WTC11 (cell line): ENCODE results near the gene FFAR1. TPM values are rescaled to one million over a fixed set of nuclear protein-coding genes. Genes with fewer than 3 reads are reported as not detected.

ENCODE experiments used
- ATAC-seq: fragments of 200-7000 bp; cut with Tn5 transposase; 2 replicates; pipeline ENCODE4 v1.10.0; 2021; ENCODE audit warnings: mild to moderate bottlenecking, moderate library complexity
- CTCF ChIA-PET: fragments of 300-600 bp; sonication (Branson Sonifier 250); formaldehyde crosslinking; loops from one replicate; lab custom pipeline; 2021; ENCODE audit warnings: antibody characterized with exemption; lab: Charles Lee
- POLR2A ChIA-PET: fragments of 350-600 bp; sonication (Branson Sonifier 250); formaldehyde crosslinking; loops from one replicate; lab custom pipeline; 2021; ENCODE audit warnings: antibody characterized with exemption; lab: Charles Lee
- DNase-seq: peaks from one replicate; pipeline ENCODE4 v3.0.0; 2021; ENCODE audit warnings: low spot score
- H3K27ac Mint-ChIP-seq: 2 replicates; pipeline ENCODE4 v1.8.0; 2021; ENCODE audit warnings: mixed read lengths
- H3K27me3 Mint-ChIP-seq: 2 replicates; pipeline ENCODE4 v1.8.0; 2021; ENCODE audit warnings: low read depth, mild to moderate bottlenecking, moderate library complexity, mixed read lengths
- H3K36me3 Mint-ChIP-seq: 2 replicates; pipeline ENCODE4 v1.8.0; 2021; ENCODE audit warnings: mixed read lengths
- H3K4me1 Mint-ChIP-seq: 2 replicates; pipeline ENCODE4 v1.8.0; 2022; ENCODE audit warnings: mixed read lengths
- H3K4me3 Mint-ChIP-seq: 2 replicates; pipeline ENCODE4 v1.8.0; 2021; ENCODE audit warnings: mild to moderate bottlenecking, moderate library complexity, mixed read lengths
- H3K9me3 Mint-ChIP-seq: 2 replicates; pipeline ENCODE4 v1.8.0; 2021; ENCODE audit warnings: mixed read lengths
- ARID4B ChIP-seq: sonication (generic); formaldehyde crosslinking; IDR thresholded peaks from 2 replicates; pipeline ENCODE4 v1.8.0; 2023; ENCODE audit warnings: missing genetic modification reagents, mild to moderate bottlenecking, borderline replicate concordance
- ATF3 ChIP-seq: sonication (generic); formaldehyde crosslinking; conservative IDR thresholded peaks from 2 replicates; pipeline ENCODE4 v1.8.1; 2022; ENCODE audit warnings: mild to moderate bottlenecking, missing genetic modification reagents
- CBFB ChIP-seq: sonication (generic); formaldehyde crosslinking; IDR thresholded peaks from 2 replicates; pipeline ENCODE4 v1.8.1; 2022; ENCODE audit warnings: mild to moderate bottlenecking, low read depth, missing genetic modification reagents
- CREM ChIP-seq: sonication (generic); formaldehyde crosslinking; IDR thresholded peaks from 2 replicates; pipeline ENCODE4 v1.8.1; 2022; ENCODE audit warnings: mild to moderate bottlenecking, missing genetic modification reagents, moderate library complexity
- E2F4 ChIP-seq: sonication (generic); formaldehyde crosslinking; IDR thresholded peaks from 2 replicates; pipeline ENCODE4 v1.8.1; 2022; ENCODE audit warnings: low read depth, mild to moderate bottlenecking, moderate library complexity, missing genetic modification reagents, borderline replicate concordance
- ESRRA ChIP-seq: sonication (generic); formaldehyde crosslinking; IDR thresholded peaks from 2 replicates; pipeline ENCODE4 v1.8.1; 2022; ENCODE audit warnings: mild to moderate bottlenecking, missing genetic modification reagents, borderline replicate concordance
- FOXP1 ChIP-seq: sonication (generic); formaldehyde crosslinking; IDR thresholded peaks from 2 replicates; pipeline ENCODE4 v1.8.0; 2022; ENCODE audit warnings: missing genetic modification reagents, mild to moderate bottlenecking, moderate library complexity, borderline replicate concordance
- FOXP4 ChIP-seq: sonication (generic); formaldehyde crosslinking; IDR thresholded peaks from 2 replicates; pipeline ENCODE4 v1.8.0; 2022; ENCODE audit warnings: mild to moderate bottlenecking, missing genetic modification reagents
- JUN ChIP-seq: sonication (generic); formaldehyde crosslinking; IDR thresholded peaks from 2 replicates; pipeline ENCODE4 v1.8.0; 2023; ENCODE audit warnings: mild to moderate bottlenecking, missing genetic modification reagents
- MYBL2 ChIP-seq: sonication (generic); formaldehyde crosslinking; IDR thresholded peaks from 2 replicates; pipeline ENCODE4 v1.8.1; 2023; ENCODE audit warnings: mild to moderate bottlenecking, moderate library complexity, missing genetic modification reagents
- TEAD1 ChIP-seq: sonication (generic); formaldehyde crosslinking; IDR thresholded peaks from 2 replicates; pipeline ENCODE4 v1.8.0; 2022; ENCODE audit warnings: mild to moderate bottlenecking, missing genetic modification reagents
- TEAD4 ChIP-seq: sonication (generic); formaldehyde crosslinking; IDR thresholded peaks from 2 replicates; pipeline ENCODE4 v1.8.0; 2022; ENCODE audit warnings: mild to moderate bottlenecking, missing genetic modification reagents
- ZBTB21 ChIP-seq: sonication (generic); formaldehyde crosslinking; IDR thresholded peaks from 2 replicates; pipeline ENCODE4 v1.8.1; 2023; ENCODE audit warnings: mild to moderate bottlenecking, missing genetic modification reagents, borderline replicate concordance
- ZBTB43 ChIP-seq: sonication (generic); formaldehyde crosslinking; IDR thresholded peaks from 2 replicates; pipeline ENCODE4 v1.8.1; 2023; ENCODE audit warnings: mild to moderate bottlenecking, missing genetic modification reagents
- ZNF232 ChIP-seq: sonication (generic); formaldehyde crosslinking; IDR thresholded peaks from 2 replicates; pipeline ENCODE4 v1.8.0; 2022; ENCODE audit warnings: mild to moderate bottlenecking, missing genetic modification reagents
- ZNF263 ChIP-seq: sonication (generic); formaldehyde crosslinking; IDR thresholded peaks from 2 replicates; pipeline ENCODE4 v1.8.1; 2022; ENCODE audit warnings: low read depth, mild to moderate bottlenecking, moderate library complexity, missing genetic modification reagents
- ZNF416 ChIP-seq: fragments of 250-450 bp; sonication (Bioruptor Pico); IDR thresholded peaks from 2 replicates; pipeline ENCODE4 v1.9.0; 2021; ENCODE audit warnings: mild to moderate bottlenecking, inconsistent platforms
- ZNF425 ChIP-seq: fragments of 250-450 bp; sonication (Bioruptor Pico); conservative IDR thresholded peaks from 2 replicates; pipeline ENCODE4 v1.9.0; 2021; ENCODE audit warnings: mild to moderate bottlenecking
- ZSCAN18 ChIP-seq: fragments of 250-450 bp; sonication (Bioruptor Pico); IDR thresholded peaks from 2 replicates; pipeline ENCODE4 v2.1.2; 2022; ENCODE audit warnings: mild to moderate bottlenecking, moderate library complexity
- total RNA-seq: library from RNA; stranded (reverse); gene quantifications from 3 replicates; pipeline ENCODE4 v1.2.3, GENCODE V29; 2021

The FFAR1 gene
- total RNA-seq, 1 experiment from 2014 or later, result 0.07 TPM

GRCh38 chr19:35337097-35337983 lies 10.4 kb upstream of the FFAR1 start (continued):
- TF ChIP-seq CREM (CRISPR knock-in tag) (no peak), E2F4 (CRISPR knock-in tag) (no peak), ATF3 (CRISPR knock-in tag) (no peak), ZBTB43 (CRISPR knock-in tag) (no peak)

- no peak overlapping the region for H3K4me3 Mint-ChIP-seq
- no peaks in the 10 kb centered on the region for H3K9me3 Mint-ChIP-seq
- ChIA-PET CTCF (no interaction called here), POLR2A (no interaction called here)
- 0 out of 2 replicates have a peak, but pooled peaks cover 3% of the 10 kb centered on the region for H3K4me1 Mint-ChIP-seq
- H3K36me3 Mint-ChIP-seq, result no peaks in the 10 kb centered on the region
- no peak for TF ChIP-seq ZNF263 (CRISPR knock-in tag)
- TF ChIP-seq ZNF232 (CRISPR knock-in tag), result no peak
- no peak for TF ChIP-seq MYBL2 (CRISPR knock-in tag)
- no peak for TF ChIP-seq TEAD1 (CRISPR knock-in tag)
- DNase-seq, result no peak
- H3K27me3 Mint-ChIP-seq, result no peaks in the 10 kb centered on the region; the same call in 1 of the 2 replicates
- peak overlapping the region; percentile 41; the same call in 1 of the 2 replicates for H3K27ac Mint-ChIP-seq
- no peak for ATAC-seq
Observed at GRCh38 chr19:35337984-35338296, 9.8 kb upstream of the FFAR1 start.

- CTCF ChIA-PET, result interaction anchor here (2.1 kb wide), 1 partner anchor 12 kb away, joined by 6 read pairs; no protein-coding TSS in a partner anchor
- no peak for ATAC-seq
- Mint-ChIP-seq H3K36me3 (no peaks in the 10 kb centered on the region), H3K4me1 (0 out of 2 replicates have a peak, but pooled peaks cover 3% of the 10 kb centered on the region), H3K27me3 (no peaks in the 10 kb centered on the region; the same call in 1 of the 2 replicates), H3K27ac (no peak overlapping the region), H3K4me3 (no peak overlapping the region), H3K9me3 (no peaks in the 10 kb centered on the region)
- DNase-seq, result no peak
- POLR2A ChIA-PET, result no interaction called here
- TF ChIP-seq TEAD4 (CRISPR knock-in tag) (no peak), ZSCAN18 (CRISPR knock-in tag) (no peak), FOXP1 (CRISPR knock-in tag) (no peak), ESRRA (CRISPR knock-in tag) (no peak), ZNF416 (no peak), MYBL2 (CRISPR knock-in tag) (no peak), ZNF425 (CRISPR knock-in tag) (no peak), ZBTB21 (CRISPR knock-in tag) (no peak), ARID4B (CRISPR knock-in tag) (no peak), JUN (CRISPR knock-in tag) (no peak), ZNF263 (CRISPR knock-in tag) (no peak), FOXP4 (CRISPR knock-in tag) (no peak), CBFB (no peak)
Observed at GRCh38 chr19:35340431-35340830, 7.3 kb upstream of the FFAR1 start.
